NCI-H460 (cell line): ENCODE results near the gene MPC2. TPM values are rescaled to one million over a fixed set of nuclear protein-coding genes. Genes with fewer than 3 reads are reported as not detected.

Experiments
- DNase-seq: peaks from one replicate; pipeline ENCODE4 v3.0.0-alpha.2; 2016; ENCODE audit warnings: low read depth; ENCODE audit errors: extremely low read depth
- polyA plus RNA-seq: library from polyadenylated mRNA; depleted of rRNA; stranded (reverse); fragments of >200 nt; gene quantifications from 2 replicates; pipeline ENCODE4 v1.2.3, GENCODE V29; 2014; cell fraction: nucleus; rRNA removed
- total RNA-seq: library from RNA; depleted of rRNA; stranded (reverse); fragments of >200 nt; shearing (Covaris generic); gene quantifications from 2 replicates; pipeline ENCODE4 v1.2.3, GENCODE V29; 2014; rRNA removed

MPC2 gene
- 80.3 and 82.7 TPM in 2 replicates for total RNA-seq
- 49.8 and 55.3 TPM in 2 replicates for polyA plus RNA-seq

DNA sequence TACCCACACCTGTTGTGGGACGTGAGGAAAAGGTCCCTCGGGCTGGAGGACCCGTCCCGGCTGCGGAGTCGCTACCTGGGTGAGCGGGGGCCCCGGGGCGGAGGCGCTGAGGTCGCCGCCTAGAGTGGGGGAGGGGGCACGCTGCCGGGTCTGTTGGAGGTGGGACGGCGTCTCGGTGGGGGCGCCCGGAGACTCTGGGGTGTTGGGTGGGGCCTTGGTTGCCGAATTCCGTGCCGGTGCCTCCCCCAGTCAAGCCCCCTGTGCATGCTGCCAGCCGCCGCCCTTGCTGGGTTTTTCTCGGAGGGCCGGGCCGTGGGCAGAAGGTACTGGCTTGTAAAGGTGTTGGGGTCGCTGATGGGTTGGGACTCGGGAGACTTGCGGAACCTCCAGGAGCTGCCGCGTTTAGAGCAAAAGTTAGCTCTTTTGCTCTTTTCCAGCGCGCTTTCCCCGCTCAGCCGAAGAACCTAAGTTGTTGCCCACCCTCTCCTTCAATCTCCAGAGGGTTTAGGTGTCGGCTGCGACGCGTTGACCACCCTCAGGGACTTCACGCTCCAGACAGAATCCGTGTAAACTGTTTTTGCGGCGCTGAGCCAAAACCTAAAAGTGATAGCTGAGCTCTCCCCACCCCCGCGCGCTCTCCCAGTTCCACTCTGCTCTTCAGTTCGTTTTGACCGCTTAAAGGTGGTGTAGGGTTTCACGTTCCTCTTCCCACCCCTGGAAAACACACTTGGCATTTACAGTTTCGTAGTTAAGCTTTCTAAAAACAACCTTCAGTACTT lies at the start of gene MPC2:
TSS of gene MPC2 (minus strand) at position 143 of the 779 bp plus-strand sequence. CDS start 1,231 bp downstream, outside the sequence.
- DNase-seq, result peak; percentile 49

DNA sequence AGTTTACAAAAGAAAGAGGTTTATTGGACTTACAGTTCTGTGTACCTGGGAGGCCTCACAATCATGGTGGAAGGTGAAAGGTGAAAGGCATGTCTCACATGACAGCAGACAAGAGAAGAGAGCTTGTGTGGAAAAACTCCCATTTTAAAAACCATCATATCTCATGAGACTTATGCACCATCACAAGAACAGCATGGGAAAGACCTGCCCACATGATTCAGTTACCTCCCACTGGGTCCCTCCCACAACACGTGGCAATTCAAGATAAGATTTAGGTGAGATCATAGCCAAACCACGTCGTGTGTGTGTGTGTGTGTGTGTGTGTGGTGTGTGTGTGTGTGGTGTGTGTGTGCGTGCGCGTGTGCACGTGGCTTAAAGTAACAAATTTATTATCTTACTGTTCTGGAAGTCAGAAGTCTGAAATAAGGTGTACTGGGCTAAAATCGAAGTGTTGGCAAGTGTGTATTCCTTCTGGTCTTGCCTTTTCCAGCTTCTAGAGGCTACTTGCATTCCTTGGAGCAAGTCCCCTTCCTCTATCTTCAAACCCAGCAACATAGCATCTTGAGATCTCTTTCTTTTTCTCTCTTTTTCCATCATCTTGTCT lies 48.1 kb upstream of the MPC2 start:
- DNase-seq, result no peak

DNA sequence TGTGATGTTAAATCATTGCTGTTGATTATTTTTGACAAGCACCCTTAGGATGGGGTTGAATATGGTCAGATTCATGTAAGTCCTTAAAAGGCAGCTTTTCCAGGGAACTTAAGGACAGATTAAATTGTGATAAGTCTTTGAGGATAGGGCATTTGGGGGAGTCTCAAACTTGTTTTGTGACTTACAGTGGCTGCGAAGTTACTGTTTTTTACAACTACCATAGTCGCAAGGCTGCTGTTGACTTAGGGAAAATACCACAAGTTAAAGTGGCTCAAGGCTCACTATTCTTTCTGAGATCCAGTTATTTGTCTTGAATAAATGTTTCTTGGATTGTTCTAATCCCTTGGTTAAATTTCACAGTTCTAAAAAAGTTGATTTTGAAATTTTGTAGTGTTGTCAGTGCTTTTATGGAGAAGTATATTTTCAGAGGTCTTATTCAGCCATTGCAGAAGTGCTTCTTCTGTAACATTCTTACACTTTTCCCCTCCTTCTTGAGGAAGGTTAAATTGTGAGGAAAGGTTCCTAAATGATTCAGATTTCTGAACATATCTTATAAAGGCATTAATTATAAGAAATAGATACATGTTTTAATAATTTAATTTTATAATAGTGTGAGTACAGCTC lies 47.0 kb upstream of the MPC2 start:
- no peak for DNase-seq

DNA sequence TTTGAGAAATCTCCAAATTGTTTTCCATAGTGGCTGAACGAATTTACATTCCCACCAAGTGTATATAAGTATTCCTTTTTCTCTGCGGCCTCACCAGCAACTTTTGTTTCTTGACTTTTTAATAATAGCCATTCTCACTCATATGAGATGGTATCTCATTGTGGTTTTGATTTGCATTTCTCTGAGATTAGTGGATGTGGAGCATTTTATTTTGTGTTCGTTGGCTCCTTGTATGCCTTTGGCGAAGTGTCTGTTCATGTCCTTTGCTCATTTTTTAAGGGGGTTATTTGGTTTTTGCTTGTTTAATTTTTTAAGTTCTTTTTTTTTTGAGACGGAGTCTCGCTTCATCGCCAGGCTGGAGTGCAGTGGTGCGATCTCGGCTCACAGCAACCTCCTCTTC lies 45.1 kb upstream of the MPC2 start:
- DNase-seq, result no peak

DNA sequence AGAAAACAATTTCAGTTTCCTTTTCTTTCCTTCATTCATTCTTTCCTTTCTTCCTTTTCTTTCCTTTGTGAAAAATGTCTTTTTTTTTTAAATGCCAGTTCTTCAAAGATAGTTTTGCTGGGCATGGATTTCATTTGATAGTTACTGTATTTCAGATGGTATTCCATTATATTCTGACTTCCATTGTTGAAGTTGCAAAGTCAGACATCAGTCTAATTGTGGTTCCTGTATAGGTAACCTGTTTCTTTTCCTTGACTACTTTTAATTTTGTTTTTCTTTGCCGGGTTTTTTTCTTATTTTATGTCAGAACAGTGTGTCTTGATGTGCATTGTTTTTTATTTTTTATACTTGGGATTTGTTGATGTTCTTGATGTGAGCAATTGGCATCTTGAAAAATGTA lies 40.4 kb upstream of the MPC2 start:
- DNase-seq, result no peak

DNA sequence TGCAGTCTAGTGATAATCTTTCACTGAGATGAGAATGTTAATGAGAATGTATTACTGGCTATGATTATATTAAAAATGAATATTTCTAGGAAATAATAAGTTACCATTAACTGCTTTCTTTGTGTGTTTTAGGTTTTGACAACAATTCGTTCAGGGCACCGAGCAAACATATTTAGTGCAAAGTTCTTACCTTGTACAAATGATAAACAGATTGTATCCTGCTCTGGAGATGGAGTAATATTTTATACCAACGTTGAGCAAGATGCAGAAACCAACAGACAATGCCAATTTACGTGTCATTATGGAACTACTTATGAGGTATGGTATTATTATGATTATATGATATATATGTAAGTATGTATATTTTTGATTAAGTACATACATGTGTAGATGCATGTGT lies 37.8 kb upstream of the MPC2 start:
- no peak for DNase-seq

DNA sequence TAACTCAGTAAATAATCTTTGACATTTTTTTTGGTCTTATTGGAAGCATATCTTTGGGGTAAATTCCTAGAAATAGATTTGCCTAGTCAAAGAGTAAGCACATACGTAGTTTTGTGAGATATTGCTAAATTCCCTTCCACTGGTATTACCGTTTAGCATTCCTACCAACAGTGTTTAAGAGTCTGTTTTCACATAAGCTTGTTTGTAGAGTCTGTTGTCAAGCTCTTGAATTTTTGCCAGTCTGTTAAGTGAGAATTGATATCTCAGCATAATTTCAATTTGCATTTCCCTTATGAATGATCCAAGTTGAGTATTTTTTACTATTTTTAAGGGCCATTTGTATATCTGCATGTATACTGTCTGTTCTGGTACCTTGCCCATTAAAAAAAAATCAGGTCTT lies 37.0 kb upstream of the MPC2 start:
- no peak for DNase-seq

DNA sequence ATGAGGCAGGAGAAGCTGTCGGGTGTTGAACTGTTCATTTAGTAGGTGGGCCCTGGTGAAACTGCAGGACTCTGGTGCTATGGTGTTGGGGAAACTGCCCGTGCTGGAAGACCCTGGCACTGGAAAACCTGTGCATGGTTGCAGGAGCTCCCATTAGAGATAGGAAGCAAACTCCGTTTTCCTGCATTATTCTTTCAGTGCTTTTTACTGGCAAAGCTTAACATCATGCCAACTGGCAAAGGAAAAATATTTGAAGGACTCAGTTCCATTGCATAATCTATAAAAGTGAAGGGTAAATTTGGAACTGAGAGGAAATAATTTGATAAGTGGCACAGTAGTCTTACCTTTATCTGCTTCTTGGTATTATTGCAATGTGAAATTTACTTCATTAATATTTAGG lies 31.7 kb upstream of the MPC2 start:
- no peak for DNase-seq

DNA sequence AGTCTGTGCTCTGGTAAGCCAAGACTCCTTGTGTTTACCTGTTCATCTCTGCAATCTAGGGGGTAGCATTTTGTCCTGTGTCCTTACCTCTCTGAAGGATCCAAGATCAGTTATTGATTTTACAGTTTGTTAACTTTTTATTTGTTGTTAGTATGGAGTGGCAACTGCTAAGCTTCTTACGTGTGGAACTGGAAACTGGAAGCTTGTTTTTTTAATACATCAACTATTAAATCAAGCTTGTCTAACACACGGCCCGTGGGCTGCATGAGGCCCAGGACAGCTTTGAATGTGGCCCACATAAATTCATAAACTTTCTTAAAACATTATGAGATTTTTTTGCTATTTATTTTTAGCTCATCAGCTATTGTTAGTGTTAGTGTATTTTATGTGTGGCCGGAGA lies 29.2 kb upstream of the MPC2 start:
- DNase-seq, result no peak

DNA sequence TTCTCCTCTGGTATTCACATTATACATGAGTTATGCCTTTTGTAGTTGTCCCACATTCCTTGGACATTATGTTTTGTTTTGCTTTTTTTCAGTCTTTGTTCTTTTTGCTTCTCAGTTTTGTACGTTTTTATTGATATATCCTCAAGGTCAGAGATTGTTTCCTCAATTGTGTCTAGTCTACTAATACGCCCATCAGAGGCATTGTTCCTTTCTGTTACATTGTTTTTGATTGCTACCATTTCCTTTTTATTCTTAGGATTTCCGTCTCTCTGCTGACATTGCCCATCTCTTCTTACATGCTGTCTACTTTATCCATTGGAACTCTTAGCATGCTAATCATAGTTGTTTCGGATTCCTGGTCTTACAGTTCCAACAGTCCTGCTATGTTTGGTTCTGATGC lies 27.8 kb upstream of the MPC2 start:
- DNase-seq, result no peak

DNA sequence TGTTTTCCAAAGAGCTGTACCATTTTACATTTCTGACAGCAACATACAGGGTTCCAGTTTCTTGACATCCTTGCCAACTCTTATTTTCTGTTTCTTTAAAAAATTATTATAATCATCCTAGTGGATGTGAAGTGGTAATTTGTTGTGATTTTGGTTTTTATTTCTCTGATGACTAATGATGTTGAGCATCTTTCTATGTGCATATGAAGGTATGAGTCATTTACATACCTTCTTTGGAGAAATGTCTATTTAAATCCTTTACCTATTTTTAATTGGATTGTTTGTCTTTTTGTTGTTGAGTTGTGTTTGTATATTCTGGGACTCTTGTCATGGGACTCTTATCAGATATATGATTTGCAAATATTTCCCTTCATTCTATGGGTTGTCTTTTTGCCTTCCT lies 20.8 kb upstream of the MPC2 start:
- no peak for DNase-seq

DNA sequence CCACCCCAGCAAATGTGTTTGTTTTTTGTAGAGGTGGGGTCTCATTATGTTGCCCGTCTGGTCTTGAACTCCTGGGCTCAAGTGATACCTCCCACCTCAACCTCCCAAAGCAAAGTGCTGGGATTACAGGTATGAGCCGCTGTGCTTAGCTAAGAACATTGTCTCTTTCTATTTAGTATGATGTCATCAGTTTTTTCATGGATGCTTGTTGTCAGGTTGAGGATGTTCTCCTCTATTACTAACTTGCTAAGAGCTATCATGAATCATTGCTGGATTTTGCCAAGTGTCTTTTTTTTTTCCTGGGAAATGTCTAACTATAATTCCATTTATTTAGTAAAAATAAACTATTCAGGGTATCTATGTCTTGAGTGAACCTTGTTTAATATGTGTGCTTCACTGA lies 19.0 kb upstream of the MPC2 start:
- no peak for DNase-seq

DNA sequence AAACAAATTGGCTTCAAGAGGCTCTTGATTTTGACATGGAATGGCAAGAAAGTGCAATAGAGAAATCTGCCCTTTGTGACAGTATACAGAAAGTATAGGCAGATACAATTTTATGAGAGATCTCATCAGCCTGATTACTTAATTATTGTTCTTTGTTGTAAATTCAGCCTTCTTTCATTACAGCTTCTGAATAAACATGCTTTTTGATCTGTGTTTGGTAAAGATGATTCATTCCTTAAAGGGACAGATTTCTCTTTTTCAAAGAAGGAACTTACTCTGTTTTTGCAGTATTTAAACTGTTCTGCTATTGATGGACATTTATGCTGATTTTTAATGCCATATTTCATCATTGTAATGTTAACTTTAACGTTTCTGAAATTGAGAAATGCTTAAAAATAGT lies 13.7 kb upstream of the MPC2 start:
- DNase-seq, result no peak

DNA sequence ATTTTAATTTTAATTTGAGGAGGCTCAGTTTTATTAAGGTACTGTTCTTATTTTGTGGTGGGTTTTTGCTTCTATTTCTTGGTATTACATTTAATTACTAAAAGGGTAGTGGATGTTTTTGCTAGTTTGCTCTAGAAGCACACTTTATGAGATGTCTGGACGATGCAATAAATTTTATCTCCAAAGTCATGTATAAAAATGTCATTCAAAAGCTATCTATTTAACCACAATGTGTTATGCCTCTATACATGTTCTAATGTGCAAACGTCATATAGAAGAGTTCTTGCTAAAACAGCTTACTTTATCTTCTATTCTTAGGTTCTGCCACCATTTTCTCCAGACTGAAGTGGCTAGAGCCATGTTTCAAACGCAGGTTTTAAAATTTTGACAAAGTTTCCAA lies 12.9 kb upstream of the MPC2 start:
- no peak for DNase-seq

DNA sequence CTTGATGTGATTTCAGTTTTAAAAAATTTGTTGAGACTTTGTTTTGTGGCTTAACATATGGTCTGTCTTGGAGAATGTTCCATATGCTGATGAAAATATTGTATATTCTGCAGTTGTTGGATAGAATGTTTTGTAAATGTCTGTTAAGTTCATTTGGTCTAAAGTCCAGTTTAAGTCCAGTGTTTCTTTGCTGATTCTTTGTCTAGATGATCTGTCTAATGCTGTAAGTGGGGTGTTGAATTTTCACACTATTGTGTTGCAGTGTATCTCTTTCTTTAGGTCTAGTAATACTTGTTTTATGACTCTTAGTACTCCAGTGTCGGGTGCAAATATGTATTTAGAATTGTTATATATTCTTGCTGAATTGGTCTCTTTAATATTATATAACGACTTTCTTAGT lies 10.9 kb upstream of the MPC2 start:
- no peak for DNase-seq

DNA sequence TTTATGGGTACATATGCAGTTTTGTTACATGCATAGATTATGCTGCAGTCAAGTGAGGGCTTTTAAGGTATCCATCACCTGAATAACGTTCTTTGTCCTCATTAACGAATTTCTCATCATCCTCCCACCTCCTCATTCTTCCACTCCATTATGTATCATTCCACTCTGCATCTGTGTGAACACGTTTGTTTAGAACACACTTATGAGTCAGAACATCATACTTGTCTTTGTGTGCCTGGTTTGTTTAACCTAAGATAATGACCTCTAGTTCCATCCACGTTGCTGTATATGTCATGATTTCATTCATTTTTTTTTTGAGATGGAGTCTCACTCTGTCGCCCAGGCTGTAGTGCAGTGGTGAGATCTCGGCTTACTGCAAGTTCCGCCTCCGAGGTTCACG lies 6.7 kb upstream of the MPC2 start:
- DNase-seq, result no peak

DNA sequence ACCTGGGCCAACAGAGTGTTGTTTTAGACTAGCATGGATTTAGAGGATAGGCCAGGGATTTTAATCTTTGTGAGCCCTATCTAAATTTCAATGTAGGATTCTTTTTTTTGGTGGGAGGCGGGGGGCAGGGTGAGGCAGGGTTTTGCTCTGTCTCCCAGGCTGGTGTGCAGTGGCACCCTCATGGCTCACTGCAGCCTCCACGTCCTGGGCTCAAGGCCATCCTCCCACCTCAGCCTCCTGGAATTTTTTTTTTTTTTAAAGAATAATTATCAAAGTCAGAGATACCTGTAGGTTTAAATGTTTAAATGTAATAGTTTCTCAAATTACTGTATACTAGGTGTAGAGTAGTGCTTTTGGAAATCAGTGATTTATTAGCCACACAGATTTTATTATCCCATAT lies 3.4 kb upstream of the MPC2 start:
- no peak for DNase-seq

DNA sequence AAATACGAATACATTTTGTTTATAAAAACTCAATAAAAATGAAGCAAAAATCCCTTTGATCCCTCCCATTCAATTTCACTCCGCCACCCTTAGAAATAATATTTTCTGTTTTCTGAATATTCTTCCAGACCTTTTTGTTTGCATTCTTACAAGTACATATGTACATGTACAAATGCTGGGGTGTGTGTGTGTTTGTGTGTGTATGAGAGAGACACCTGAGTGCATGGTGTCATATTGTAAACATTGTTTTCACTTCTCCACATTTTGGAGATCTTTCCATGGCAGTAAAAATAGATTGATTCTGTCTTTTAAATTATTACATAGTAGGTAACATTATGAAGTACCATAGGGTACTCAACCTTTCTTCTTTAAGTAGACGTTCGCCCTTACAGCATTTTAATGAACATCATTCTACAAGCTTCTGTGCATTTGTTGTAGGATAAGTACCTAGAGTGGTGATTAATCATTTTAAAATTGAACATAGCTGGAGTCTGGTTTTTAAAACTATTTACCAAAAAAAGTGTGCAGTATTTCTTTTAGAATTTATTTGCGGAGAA lies 1.3 kb upstream of the MPC2 start:
- no peak for DNase-seq

DNA sequence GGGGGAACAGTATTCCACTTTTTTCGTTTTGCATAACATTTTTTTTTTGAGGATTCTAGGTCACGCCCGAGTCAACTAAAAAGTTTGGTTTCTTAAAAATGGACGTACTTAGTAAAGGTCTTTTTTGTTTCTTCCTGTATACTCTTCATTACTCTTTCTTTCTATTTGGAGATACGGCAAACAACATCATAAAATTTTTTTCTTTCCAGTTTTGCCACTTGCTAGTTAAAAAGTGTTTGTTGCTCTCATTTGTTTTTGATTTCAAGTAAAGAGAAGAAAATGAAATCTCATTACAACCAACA lies 788 bp upstream of the MPC2 start:
- no peak for DNase-seq

DNA sequence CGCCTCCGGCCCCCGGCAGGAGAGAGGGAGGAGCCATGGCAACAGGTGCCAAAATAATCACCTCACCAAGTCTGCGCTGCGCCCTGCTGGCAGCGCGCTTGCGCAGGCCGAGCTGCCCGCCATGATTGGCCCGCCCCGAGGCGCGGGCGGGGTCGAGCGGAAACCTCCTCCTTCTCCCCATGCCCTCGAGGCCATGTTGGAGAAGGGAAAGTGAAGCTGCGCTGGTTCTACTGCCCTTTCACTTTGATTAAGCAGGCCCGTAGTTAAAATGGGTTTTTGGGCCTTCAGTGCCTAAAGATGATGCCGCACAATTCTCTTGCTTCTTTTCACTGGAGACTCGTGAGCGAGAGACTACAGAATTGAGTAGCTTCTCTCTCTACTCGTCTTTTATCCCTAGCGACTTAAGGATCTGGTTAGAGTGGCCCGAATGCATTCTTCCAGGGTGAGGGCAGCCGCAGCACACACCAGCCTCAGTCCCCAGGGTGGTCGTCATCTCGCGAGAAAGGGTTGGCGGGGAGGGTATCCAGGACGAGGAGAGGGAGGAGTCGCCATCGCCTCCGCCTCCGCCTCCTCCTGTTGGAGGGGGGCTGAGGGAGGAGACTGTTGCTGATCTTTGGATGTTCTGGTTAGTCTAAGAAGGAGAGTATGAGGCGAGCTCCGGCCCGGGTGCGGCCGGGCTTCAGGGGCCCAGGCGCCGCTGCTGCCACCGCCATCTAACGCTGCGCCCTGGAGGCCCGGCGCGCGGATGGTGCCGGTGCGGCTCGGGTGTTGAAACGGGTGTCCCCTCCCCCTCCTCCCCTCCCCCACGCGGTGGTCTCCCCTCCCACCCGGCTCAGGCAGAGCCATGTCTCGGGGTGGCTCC lies 573 bp downstream of the MPC2 start, which contains the start of gene DCAF6:
TSS of gene DCAF6 (plus strand) at position 616 of the 862 bp plus-strand sequence. CDS start at position 845, 229 bp downstream.
- peak; percentile 99 for DNase-seq
